Osteoblast (primary cell): ENCODE measurements around the gene ATP6V0A1. TPM values are rescaled to one million over a fixed set of nuclear protein-coding genes. Genes with fewer than 3 reads are reported as not detected.

Experiments
- DNase-seq: peaks from one replicate; pipeline ENCODE4 v3.0.0; 2011; ENCODE audit warnings: low spot score, mixed read lengths; ENCODE audit not compliant: insufficient read length; ENCODE audit errors: missing footprints
- H2AFZ ChIP-seq: 2 replicates; pipeline ENCODE4 v1.6.0; 2011; ENCODE audit warnings: mild to moderate bottlenecking, low read length
- H3K27ac ChIP-seq: 2 replicates; pipeline ENCODE4 v1.5.1; 2011; ENCODE audit warnings: mild to moderate bottlenecking, low read depth, low read length, moderate library complexity
- H3K27me3 ChIP-seq: 2 replicates; pipeline ENCODE4 v1.6.0; 2012; ENCODE audit warnings: mild to moderate bottlenecking, control low read depth, inconsistent platforms, low read length, moderate library complexity; ENCODE audit not compliant: insufficient read depth
- H3K36me3 ChIP-seq: 2 replicates; pipeline ENCODE4 v1.5.1; 2011; ENCODE audit warnings: mild to moderate bottlenecking, low read length, control low read depth, moderate library complexity; ENCODE audit not compliant: insufficient read depth
- H3K4me1 ChIP-seq: 2 replicates; pipeline ENCODE4 v1.5.1; 2011; ENCODE audit warnings: mild to moderate bottlenecking, low read length, control low read depth, moderate library complexity; ENCODE audit not compliant: insufficient read depth
- H3K4me2 ChIP-seq: 2 replicates; pipeline ENCODE4 v1.6.0; 2011; ENCODE audit warnings: mild to moderate bottlenecking, low read length; ENCODE audit not compliant: insufficient read depth
- H3K4me3 ChIP-seq: fragments of 200-600 bp; sonication (generic); 3 replicates; pipeline ENCODE4 v1.5.1; 2012; ENCODE audit warnings: mild to moderate bottlenecking, low read length, inconsistent platforms; ENCODE audit not compliant: insufficient read depth
- H3K79me2 ChIP-seq: 2 replicates; pipeline ENCODE4 v1.6.0; 2012; ENCODE audit warnings: mild to moderate bottlenecking, low read length, control low read depth, inconsistent platforms; ENCODE audit not compliant: insufficient read depth
- H3K9me3 ChIP-seq: 2 replicates; pipeline ENCODE4 v1.5.1; 2011; ENCODE audit warnings: low read depth, low read length, control low read depth
- H4K20me1 ChIP-seq: 2 replicates; pipeline ENCODE4 v1.6.0; 2012; ENCODE audit warnings: mild to moderate bottlenecking, low read length, control low read depth; ENCODE audit not compliant: insufficient read depth
- total RNA-seq: library from RNA; depleted of rRNA; stranded (reverse); fragments of >200 nt; gene quantifications from 2 replicates; pipeline ENCODE4 v1.2.3, GENCODE V29; 2012
- TF ChIP-seq, protein P1 (sequence below): IDR thresholded peaks from 2 replicates; pipeline ENCODE4 v1.5.1; 2011; ENCODE audit warnings: mild to moderate bottlenecking, low read depth, low read length, moderate library complexity; ENCODE audit errors: extremely low read depth

ATP6V0A1 gene
- total RNA-seq, 1 donor: 52.5 TPM

DNA sequence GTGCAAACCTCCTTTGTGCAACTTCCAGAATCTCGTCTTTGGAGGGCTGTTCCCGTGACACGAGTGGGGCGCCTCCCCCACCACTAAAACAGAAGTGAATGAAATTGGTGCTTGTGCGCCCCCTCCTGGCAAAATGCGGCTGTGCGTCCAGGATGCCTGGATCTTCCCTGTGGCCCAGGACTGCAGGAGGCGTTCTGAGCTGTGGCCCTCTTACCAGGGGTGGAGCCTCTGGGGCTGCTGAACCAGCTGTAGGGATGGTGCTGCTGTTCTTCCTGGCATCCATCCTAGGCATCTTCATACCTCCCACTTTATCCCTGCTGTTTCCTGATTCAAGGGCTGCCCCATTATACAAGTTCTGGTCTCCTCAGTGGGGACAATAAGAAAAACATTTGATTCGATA lies 58.8 kb downstream of the ATP6V0A1 start:
- H3K27ac ChIP-seq: peak overlapping the region; percentile 100
- no peak overlapping the region for H2AFZ ChIP-seq
- no peaks in the 10 kb centered on the region for H3K27me3 ChIP-seq
- H4K20me1 ChIP-seq: no peaks in the 10 kb centered on the region
- H3K79me2 ChIP-seq: no peaks in the 10 kb centered on the region
- no peaks in the 10 kb centered on the region for H3K9me3 ChIP-seq
- peaks cover 12% of the 10 kb centered on the region for H3K36me3 ChIP-seq
- H3K4me2 ChIP-seq: peak overlapping the region; percentile 73
- H3K4me3 ChIP-seq: no peak overlapping the region
- TF ChIP-seq, protein P1, sequence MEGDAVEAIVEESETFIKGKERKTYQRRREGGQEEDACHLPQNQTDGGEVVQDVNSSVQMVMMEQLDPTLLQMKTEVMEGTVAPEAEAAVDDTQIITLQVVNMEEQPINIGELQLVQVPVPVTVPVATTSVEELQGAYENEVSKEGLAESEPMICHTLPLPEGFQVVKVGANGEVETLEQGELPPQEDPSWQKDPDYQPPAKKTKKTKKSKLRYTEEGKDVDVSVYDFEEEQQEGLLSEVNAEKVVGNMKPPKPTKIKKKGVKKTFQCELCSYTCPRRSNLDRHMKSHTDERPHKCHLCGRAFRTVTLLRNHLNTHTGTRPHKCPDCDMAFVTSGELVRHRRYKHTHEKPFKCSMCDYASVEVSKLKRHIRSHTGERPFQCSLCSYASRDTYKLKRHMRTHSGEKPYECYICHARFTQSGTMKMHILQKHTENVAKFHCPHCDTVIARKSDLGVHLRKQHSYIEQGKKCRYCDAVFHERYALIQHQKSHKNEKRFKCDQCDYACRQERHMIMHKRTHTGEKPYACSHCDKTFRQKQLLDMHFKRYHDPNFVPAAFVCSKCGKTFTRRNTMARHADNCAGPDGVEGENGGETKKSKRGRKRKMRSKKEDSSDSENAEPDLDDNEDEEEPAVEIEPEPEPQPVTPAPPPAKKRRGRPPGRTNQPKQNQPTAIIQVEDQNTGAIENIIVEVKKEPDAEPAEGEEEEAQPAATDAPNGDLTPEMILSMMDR: peak; percentile 99
- H3K4me1 ChIP-seq: peaks cover 57% of the 10 kb centered on the region
- DNase-seq: peak; percentile 97

DNA sequence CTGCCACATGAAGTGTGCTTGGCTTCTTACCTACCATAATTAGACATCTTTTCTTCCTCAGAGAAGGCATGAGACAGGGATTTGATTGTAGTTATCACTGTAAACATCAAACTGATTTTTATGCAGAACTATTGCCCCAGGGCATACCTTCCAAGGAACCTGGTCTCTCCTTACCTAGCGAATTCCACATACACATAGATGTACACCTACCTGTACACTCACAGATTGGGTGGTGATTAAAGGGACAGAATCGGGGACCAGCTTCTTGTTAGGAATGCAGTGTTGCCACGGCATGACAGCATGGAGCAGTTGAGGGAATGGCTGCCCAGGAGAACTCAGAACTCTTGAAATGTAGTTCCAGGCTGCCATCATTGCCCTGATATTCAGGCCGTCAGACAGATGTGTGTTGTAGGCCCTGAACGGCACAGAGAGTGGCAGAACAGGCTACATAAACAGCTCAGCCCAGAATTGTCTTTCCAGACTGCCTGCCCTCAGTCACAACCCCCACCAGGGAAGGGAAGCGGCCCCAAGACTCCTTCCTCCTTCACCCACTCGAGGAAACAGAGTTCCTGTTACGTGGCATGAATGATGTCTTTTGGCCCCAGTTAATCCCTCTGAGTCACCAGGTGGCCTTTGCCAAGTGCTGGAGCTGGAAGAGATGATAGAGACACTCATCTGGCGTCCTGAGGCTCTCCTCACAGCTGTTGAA lies 59.5 kb downstream of the ATP6V0A1 start:
- peak overlapping the region; percentile 100 for H3K27ac ChIP-seq
- H3K4me2 ChIP-seq: peak overlapping the region; percentile 73
- TF ChIP-seq, protein P1: no peak
- H3K4me3 ChIP-seq: peak overlapping the region; percentile 16
- peaks cover 12% of the 10 kb centered on the region for H3K36me3 ChIP-seq
- H3K27me3 ChIP-seq: no peaks in the 10 kb centered on the region
- peak overlapping the region; percentile 27 for H2AFZ ChIP-seq
- H3K9me3 ChIP-seq: no peaks in the 10 kb centered on the region
- H3K4me1 ChIP-seq: peaks cover 56% of the 10 kb centered on the region
- peak; percentile 94 for DNase-seq
- H4K20me1 ChIP-seq: no peaks in the 10 kb centered on the region
- H3K79me2 ChIP-seq: no peaks in the 10 kb centered on the region

DNA sequence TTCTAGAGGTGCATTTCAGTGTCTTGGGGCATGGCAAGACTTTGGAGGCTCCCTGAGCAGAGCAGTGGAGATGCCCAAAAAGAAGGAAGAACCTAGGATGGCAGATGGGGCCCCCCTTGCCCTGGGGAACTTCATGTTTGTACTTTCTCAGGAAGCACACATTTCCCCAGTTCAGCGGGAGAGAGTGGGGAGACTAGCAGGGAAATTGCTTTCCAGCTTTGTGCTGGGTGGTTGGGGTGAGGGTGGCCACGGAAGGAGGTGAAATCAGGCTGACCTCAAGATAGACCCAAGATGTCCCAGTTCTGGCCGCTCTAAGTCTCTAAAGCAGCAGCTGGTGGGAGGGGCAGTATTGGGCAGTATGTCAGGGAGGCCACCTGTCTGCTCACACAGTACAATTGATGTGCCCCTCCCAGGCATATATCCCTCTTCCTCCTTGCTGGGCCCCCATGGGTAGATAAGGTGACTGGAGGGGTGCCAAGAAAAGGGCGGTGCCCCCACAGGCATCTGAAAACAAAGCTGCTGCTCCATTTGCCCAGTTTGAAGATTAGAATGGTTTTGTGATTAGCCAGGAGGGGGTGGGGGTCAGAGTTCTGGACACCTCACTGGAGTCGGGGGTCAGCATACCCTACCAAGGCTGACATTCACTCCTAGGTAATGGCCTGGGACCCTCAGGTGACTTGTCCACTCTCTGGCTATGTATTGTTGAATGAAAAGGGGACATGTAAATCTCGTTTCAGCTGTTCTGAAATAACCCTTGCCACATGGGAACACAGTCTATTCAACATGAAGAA lies 60.3 kb downstream of the ATP6V0A1 start:
- Histone ChIP-seq H4K20me1 (no peaks in the 10 kb centered on the region), H3K36me3 (peaks cover 10% of the 10 kb centered on the region), H3K4me2 (peak overlapping the region; percentile 73), H3K4me1 (peaks cover 62% of the 10 kb centered on the region), H3K9me3 (no peaks in the 10 kb centered on the region), H2AFZ (no peak overlapping the region), H3K27me3 (no peaks in the 10 kb centered on the region), H3K27ac (peak overlapping the region; percentile 100), H3K4me3 (peak overlapping the region; percentile 28), H3K79me2 (no peaks in the 10 kb centered on the region)
- TF ChIP-seq, protein P1: no peak
- peak; percentile 36 for DNase-seq
